GM18498 (cell line): ENCODE measurements around the gene TUBA4B.
"Not testable (repeated sequence)": the region's sequence is repeated elsewhere in the genome, so short reads cannot be mapped to it uniquely, and the experiment has no call there.

Source experiments
- ATAC-seq: cut with Tn5 transposase; IDR thresholded peaks from one replicate; pipeline ENCODE4 v1.9.1; 2021; ENCODE audit warnings: mild to moderate bottlenecking, moderate library complexity; ENCODE audit not compliant: unreplicated experiment

Gene TUBA4B

GRCh38 chr2:219309278-219309677 lies 56.2 kb downstream of the TUBA4B start, which contains the start of gene PTPRN:
TSS of gene PTPRN (minus strand) at chr2:219309401. CDS start at chr2:219309332, 69 bp downstream.
- no peak for ATAC-seq

- not testable (repeated sequence) for ATAC-seq
These were observed 59.7 kb downstream of the TUBA4B start for GRCh38 chr2:219312683-219313263.

GRCh38 chr2:219314804-219315468 lies 61.9 kb downstream of the TUBA4B start:
- no peak for ATAC-seq
